Lung (tissue), 12 donors: ENCODE measurements around the gene NANOGP8. TPM values are rescaled to one million over a fixed set of nuclear protein-coding genes. Genes with fewer than 3 reads are reported as not detected.

Experiments
- ATAC-seq: fragments of 200-7000 bp; cut with Tn5 transposase; one replicate; pipeline ENCODE4 v1.9.1; 2020; ENCODE audit warnings: moderate number of reproducible peaks; ENCODE audit not compliant: insufficient read depth, low FRiP score
- DNase-seq, 3 donors: peaks; one replicate each; pipeline ENCODE4 v3.0.0-alpha.2; 2013 to 2017
- H3K27ac ChIP-seq, 2 donors: one replicate each; pipeline ENCODE4 v1.5.1; 2013; ENCODE audit warnings: mild to moderate bottlenecking in 2 of 2, moderate library complexity in 2 of 2, control low read depth in 1 of 2, inconsistent platforms in 1 of 2, low read depth in 1 of 2, low read length in 1 of 2
- H3K27me3 ChIP-seq, 3 donors: one replicate each; pipeline ENCODE4 v1.5.1; 2013; ENCODE audit warnings: low read length in 2 of 3; ENCODE audit not compliant: control insufficient read depth in 3 of 3, insufficient read depth in 3 of 3
- H3K36me3 ChIP-seq, 4 donors: one replicate each; pipeline ENCODE4 v1.5.1; 2013; ENCODE audit warnings: low read length in 4 of 4, mild to moderate bottlenecking in 1 of 4, moderate library complexity in 1 of 4; ENCODE audit not compliant: control insufficient read depth in 4 of 4, insufficient read depth in 4 of 4
- H3K4me1 ChIP-seq, 5 donors: one replicate each; pipeline ENCODE4 v1.5.1; 2013; ENCODE audit warnings: low read length in 5 of 5, mild to moderate bottlenecking in 2 of 5, moderate library complexity in 1 of 5; ENCODE audit not compliant: control insufficient read depth in 5 of 5, insufficient read depth in 5 of 5
- H3K4me3 ChIP-seq: one replicate; pipeline ENCODE4 v1.5.1; 2013; ENCODE audit warnings: mild to moderate bottlenecking, control low read depth, moderate library complexity
- H3K9ac ChIP-seq, 2 donors: one replicate each; pipeline ENCODE4 v1.5.1; 2013; ENCODE audit warnings: low read length in 2 of 2, control low read depth in 1 of 2; ENCODE audit not compliant: insufficient read depth in 1 of 2
- H3K9me3 ChIP-seq, 4 donors: one replicate each; pipeline ENCODE4 v1.5.1; 2013; ENCODE audit warnings: low read length in 3 of 4, mild to moderate bottlenecking in 1 of 4, moderate library complexity in 1 of 4; ENCODE audit not compliant: control insufficient read depth in 4 of 4, insufficient read depth in 3 of 4
- WGBS, 2 donors: extraction: QIAGEN DNeasy Blood & Tissue Kit; methylation state at CpG; one replicate each; pipeline ENCODE4 v1.1.7; 2013; 5-methylcytosine and 5-hydroxymethylcytosine counted together
- polyA plus RNA-seq, 2 donors: library from polyadenylated mRNA; stranded (reverse); fragments of 200-250 nt; gene quantifications; one replicate each; pipeline ENCODE4 v1.2.1, GENCODE V29; 2013
- total RNA-seq, 2 donors: library from RNA; depleted of rRNA in 1 of 2; stranded (reverse); fragments of >200 nt in 1 of 2; gene quantifications; one replicate each; pipeline ENCODE4 v1.2.1, GENCODE V29; 2014 to 2021
- TF ChIP-seq, protein P1 (sequence below): IDR thresholded peaks from 2 replicates; pipeline ENCODE4 v1.5.1; 2012; ENCODE audit warnings: mild to moderate bottlenecking; ENCODE audit errors: control extremely low read depth, extremely low read depth
- donor health status: control.
- donor health status: control.
- donor health status: Bipolar disorder and iron deficiency.
- donor health status: healthy.
- donor health status: DM: yes; HTN: yes; CAD: no.

The NANOGP8 gene
- total and polyA plus RNA-seq, 4 donors, result 0.88 to 0.92 TPM; not detected in 2

DNA sequence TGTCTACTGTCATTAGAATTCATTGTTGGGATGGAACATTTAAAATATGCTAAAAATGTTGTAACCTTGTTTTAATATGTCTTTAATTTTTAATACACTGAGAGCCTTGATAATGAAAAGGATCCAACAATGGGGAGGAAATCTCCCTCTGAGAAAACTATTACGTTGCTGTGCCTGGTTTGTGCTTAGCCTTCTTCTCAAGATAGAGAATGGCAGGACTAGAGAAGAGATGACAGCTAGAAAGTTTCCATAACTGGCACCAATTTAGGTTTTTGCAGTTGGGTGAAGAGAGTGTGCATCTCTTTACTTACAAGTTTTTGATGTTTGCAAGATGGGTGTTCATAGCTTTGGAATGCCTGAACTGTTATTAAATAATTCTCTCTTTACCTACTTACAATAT is 42.6 kb upstream of the NANOGP8 start:
- TF ChIP-seq, protein P1, sequence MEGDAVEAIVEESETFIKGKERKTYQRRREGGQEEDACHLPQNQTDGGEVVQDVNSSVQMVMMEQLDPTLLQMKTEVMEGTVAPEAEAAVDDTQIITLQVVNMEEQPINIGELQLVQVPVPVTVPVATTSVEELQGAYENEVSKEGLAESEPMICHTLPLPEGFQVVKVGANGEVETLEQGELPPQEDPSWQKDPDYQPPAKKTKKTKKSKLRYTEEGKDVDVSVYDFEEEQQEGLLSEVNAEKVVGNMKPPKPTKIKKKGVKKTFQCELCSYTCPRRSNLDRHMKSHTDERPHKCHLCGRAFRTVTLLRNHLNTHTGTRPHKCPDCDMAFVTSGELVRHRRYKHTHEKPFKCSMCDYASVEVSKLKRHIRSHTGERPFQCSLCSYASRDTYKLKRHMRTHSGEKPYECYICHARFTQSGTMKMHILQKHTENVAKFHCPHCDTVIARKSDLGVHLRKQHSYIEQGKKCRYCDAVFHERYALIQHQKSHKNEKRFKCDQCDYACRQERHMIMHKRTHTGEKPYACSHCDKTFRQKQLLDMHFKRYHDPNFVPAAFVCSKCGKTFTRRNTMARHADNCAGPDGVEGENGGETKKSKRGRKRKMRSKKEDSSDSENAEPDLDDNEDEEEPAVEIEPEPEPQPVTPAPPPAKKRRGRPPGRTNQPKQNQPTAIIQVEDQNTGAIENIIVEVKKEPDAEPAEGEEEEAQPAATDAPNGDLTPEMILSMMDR, result no peak
- no peaks in the 10 kb centered on the region for H3K9me3 ChIP-seq
- no peak overlapping the region for H3K4me3 ChIP-seq
- no peak overlapping the region for H3K27ac ChIP-seq
- no peaks in the 10 kb centered on the region for H3K27me3 ChIP-seq
- DNase-seq (no peak), ATAC-seq (no peak)
- no peak overlapping the region for H3K9ac ChIP-seq
- H3K4me1 ChIP-seq, result peaks cover 0 to 8% (median 0%) of the 10 kb centered on the region in 5 donors
- H3K36me3 ChIP-seq, result no peaks in the 10 kb centered on the region
- WGBS, 2 donors, result 84 to 85% methylated on average over 1 of the region's 1 CpG

- Histone ChIP-seq H3K27me3 (no peaks in the 10 kb centered on the region), H3K9ac (no peak overlapping the region), H3K4me1 (peaks cover 0 to 8% (median 0%) of the 10 kb centered on the region in 5 donors), H3K9me3 (no peaks in the 10 kb centered on the region), H3K27ac (no peak overlapping the region), H3K4me3 (no peak overlapping the region), H3K36me3 (no peaks in the 10 kb centered on the region)
- DNase-seq (no peak), ATAC-seq (no peak)
- TF ChIP-seq, protein P1, result no peak
- WGBS, 2 donors, result 88 to 94% methylated on average over 1 of the region's 1 CpG
Measured at GRCh38 chr15:35126236-35126635, 41.1 kb upstream of the NANOGP8 start.

DNA sequence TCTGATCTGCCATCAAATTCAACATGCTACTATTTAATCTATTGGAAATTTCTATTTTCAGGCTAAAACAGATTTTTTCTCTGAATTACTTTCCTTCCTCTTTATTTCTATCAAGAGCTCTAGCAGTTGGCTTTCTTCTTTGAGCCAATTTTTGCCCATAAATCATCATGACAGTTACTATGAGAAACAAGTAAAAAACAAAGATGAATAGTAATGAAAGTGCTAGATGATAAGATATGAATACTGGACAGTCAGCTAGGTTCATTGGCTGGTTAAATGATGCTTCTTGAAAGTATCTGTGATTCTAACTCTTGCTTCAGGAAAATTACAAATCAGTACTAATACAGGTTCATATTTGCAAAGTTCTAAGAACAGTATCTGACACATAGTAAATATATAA is 38.6 kb upstream of the NANOGP8 start:
- TF ChIP-seq, protein P1, result no peak
- ATAC-seq (no peak), DNase-seq (no peak)
- Histone ChIP-seq H3K27me3 (no peaks in the 10 kb centered on the region), H3K36me3 (no peaks in the 10 kb centered on the region), H3K9ac (no peak overlapping the region), H3K27ac (no peak overlapping the region), H3K4me1 (peaks cover 0 to 13% (median 0%) of the 10 kb centered on the region in 5 donors), H3K4me3 (no peak overlapping the region), H3K9me3 (no peaks in the 10 kb centered on the region)
